Colonic mucosa (tissue), 4 donors: ENCODE results near the gene SLC13A2. TPM values are rescaled to one million over a fixed set of nuclear protein-coding genes. Genes with fewer than 3 reads are reported as not detected.

Source experiments
- DNase-seq: peaks from one replicate; pipeline ENCODE4 v3.0.0-alpha.2; 2020
- H3K27ac ChIP-seq: fragments of 200-600 bp; one replicate; pipeline ENCODE4 v1.8.0; 2021
- H3K27me3 ChIP-seq: fragments of 200-600 bp; one replicate; pipeline ENCODE4 v1.8.0; 2021
- H3K36me3 ChIP-seq: fragments of 200-600 bp; one replicate; pipeline ENCODE4 v1.8.0; 2021
- H3K4me1 ChIP-seq: fragments of 200-600 bp; one replicate; pipeline ENCODE4 v1.8.0; 2021; ENCODE audit warnings: mild to moderate bottlenecking
- H3K4me3 ChIP-seq: fragments of 200-600 bp; one replicate; pipeline ENCODE4 v1.8.0; 2021
- H3K9ac ChIP-seq, 2 donors: one replicate each; pipeline ENCODE4 v1.7.0; 2013; ENCODE audit warnings: control low read depth in 2 of 2, low read depth in 2 of 2, low read length in 2 of 2
- H3K9me3 ChIP-seq: fragments of 200-600 bp; one replicate; pipeline ENCODE4 v1.8.0; 2021
- CTCF ChIP-seq: fragments of 200-600 bp; IDR thresholded peaks from one replicate; pipeline ENCODE4 v1.8.0; 2022; ENCODE audit warnings: antibody characterized with exemption, mild to moderate bottlenecking
- intact Hi-C: fragments of 100-400 bp; cut with DNase I; formaldehyde crosslinking; loops from one replicate; pipeline ENCODE4 v1.14.1; 2022
- total RNA-seq, 2 donors: library from RNA; stranded (reverse); fragmentation: NEBNext Ultra II Directional in 1 of 2; extraction: Animal tissue kit (Norgen Biotek cat#: 25700) in 1 of 2; gene quantifications; one replicate each; pipeline ENCODE4 v1.2.1, GENCODE V29; 2021
- donor health status: healthy.
- donor health status: DM: no; HTN: no; CAD: no.
- donor health status: DM: no; HTN: no; CAD: no.

SLC13A2 gene
- total RNA-seq, 2 donors from 2014 or later: 24.7 to 40.5 TPM

DNA sequence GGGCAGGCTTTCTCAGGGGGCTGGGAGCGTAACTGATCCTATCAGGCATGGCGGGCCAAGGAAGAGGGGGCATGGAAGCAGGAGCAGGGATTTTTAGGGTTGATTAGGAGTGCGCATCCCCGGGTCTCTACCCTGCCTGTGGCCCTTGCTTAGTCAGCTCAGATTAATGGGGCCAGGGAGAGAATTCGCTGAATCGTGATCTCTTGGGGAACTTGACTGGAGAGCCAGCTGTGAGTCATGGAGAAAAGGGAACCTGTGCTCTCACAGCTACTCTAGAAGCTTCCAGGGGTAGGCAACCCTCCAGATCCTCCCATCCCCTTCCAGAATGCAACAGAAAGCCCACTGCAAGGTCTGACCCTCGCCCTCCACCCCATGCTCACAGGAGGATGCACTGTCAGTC lies 36.3 kb downstream of the SLC13A2 start:
- no peaks in the 10 kb centered on the region for H3K36me3 ChIP-seq
- peaks cover 5% of the 10 kb centered on the region for H3K4me1 ChIP-seq
- H3K9ac ChIP-seq: no peak overlapping the region
- intact Hi-C loops: no loop called here
- no peak overlapping the region for H3K4me3 ChIP-seq
- H3K9me3 ChIP-seq: no peaks in the 10 kb centered on the region
- DNase-seq: no peak
- no peaks in the 10 kb centered on the region for H3K27me3 ChIP-seq
- no peak for TF ChIP-seq CTCF
- no peak overlapping the region for H3K27ac ChIP-seq

GRCh38 chr17:28511858-28512461 lies 38.5 kb downstream of the SLC13A2 start:
- H3K27ac ChIP-seq: no peak overlapping the region
- no peaks in the 10 kb centered on the region for H3K27me3 ChIP-seq
- no peaks in the 10 kb centered on the region for H3K36me3 ChIP-seq
- DNase-seq: no peak
- TF ChIP-seq CTCF: no peak
- intact Hi-C loops: no loop called here
- H3K9me3 ChIP-seq: no peaks in the 10 kb centered on the region
- H3K9ac ChIP-seq: no peak overlapping the region
- H3K4me3 ChIP-seq: no peak overlapping the region
- peaks cover 5% of the 10 kb centered on the region for H3K4me1 ChIP-seq

DNA sequence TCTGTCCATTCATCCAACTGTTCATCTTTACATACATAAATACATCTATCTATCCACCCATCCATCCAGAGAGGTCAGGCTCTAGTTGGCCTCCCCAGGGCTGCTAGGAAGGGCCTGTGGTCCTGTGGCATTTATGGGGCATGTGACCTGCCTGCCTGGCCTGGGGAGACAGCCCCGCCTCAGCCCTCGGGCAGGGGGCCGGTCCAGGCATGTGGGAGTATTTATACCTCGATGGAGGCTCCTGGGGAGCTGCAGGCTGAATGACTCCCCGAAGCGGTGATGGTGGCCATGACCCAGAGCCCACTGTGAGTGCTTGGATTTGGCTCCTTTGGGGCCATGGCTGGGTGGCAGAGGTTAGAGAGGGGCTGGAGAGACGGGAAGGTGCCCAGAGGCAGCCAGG lies 40.0 kb downstream of the SLC13A2 start:
- no peaks in the 10 kb centered on the region for H3K27me3 ChIP-seq
- no peak for TF ChIP-seq CTCF
- H3K9ac ChIP-seq: no peak overlapping the region
- no peaks in the 10 kb centered on the region for H3K36me3 ChIP-seq
- no peak for DNase-seq
- no peaks in the 10 kb centered on the region for H3K9me3 ChIP-seq
- intact Hi-C loops: no loop called here
- no peak overlapping the region for H3K4me3 ChIP-seq
- H3K4me1 ChIP-seq: peaks cover 5% of the 10 kb centered on the region
- H3K27ac ChIP-seq: no peak overlapping the region

DNA sequence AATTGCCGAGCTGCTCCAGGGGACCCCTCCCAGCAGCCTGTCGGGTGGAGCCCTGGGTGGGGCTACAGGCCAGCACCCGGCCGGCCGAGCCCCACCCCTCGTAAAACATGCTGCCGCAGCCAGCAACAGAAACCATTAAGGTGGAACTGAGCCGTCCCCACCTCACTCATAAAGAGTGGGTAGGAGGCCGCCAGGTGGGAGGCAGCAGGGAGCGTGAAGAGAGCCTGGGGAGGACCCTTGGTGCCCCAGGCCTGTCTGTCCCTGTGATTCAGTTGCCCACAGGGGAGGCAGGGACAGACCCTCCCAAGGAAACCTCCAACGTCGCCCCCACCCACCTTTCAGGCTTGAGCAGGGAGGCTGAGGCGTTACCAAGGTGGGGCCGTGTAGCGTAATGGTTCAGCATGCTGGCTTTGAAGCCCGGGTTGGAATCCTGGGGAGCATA lies 41.1 kb downstream of the SLC13A2 start:
- Histone ChIP-seq H3K27me3 (no peaks in the 10 kb centered on the region), H3K9ac (peak overlapping the region in 1 of 2 donors; percentile 26), H3K4me3 (no peak overlapping the region), H3K4me1 (peaks cover 5% of the 10 kb centered on the region), H3K36me3 (no peaks in the 10 kb centered on the region), H3K27ac (peak overlapping the region; percentile 45), H3K9me3 (no peaks in the 10 kb centered on the region)
- intact Hi-C loops: no loop called here
- TF ChIP-seq CTCF: no peak
- DNase-seq: peak; percentile 83

DNA sequence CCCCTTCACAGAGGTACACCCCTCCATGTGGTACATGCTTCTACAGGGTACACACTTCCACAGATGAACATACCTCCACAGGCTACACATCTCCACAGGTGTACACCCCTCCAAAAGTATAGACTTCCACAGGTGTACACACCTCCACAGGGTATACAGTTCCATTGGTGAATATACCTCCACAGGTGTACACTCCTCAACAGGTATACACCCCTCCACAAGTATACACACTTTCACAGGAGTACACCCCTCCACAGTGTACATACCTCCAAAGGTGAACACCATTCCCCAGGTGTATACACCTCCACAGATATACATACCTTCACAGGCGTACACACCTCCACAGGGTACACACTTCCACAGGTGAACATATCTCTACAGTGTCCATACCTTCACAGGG lies 42.1 kb downstream of the SLC13A2 start:
- no peaks in the 10 kb centered on the region for H3K9me3 ChIP-seq
- no peak overlapping the region for H3K4me3 ChIP-seq
- H3K27me3 ChIP-seq: no peaks in the 10 kb centered on the region
- peaks cover 5% of the 10 kb centered on the region for H3K4me1 ChIP-seq
- no peak for DNase-seq
- no peak for TF ChIP-seq CTCF
- no peak overlapping the region for H3K9ac ChIP-seq
- no peak overlapping the region for H3K27ac ChIP-seq
- no peaks in the 10 kb centered on the region for H3K36me3 ChIP-seq
- intact Hi-C loops: no loop called here
